ENCODE data around the gene KCNH5.

The KCNH5 gene

GRCh38 chr14:62994096-62994495 lies 51.2 kb downstream of the KCNH5 start:
- no peak for TF ChIP-seq CTCF (IDR thresholded peaks at IDR 0.05)

- no peak for TF ChIP-seq CTCF (IDR thresholded peaks at IDR 0.05)
Measured at GRCh38 chr14:62988967-62989366, 56.3 kb downstream of the KCNH5 start.

- no peak for TF ChIP-seq CTCF (IDR thresholded peaks at IDR 0.05)
Measured at GRCh38 chr14:62983821-62984220, 61.4 kb downstream of the KCNH5 start.

- TF ChIP-seq CTCF (IDR thresholded peaks at IDR 0.05): no peak
Measured at GRCh38 chr14:62980693-62981092, 64.6 kb downstream of the KCNH5 start.

GRCh38 chr14:62957562-62957961 lies 87.7 kb downstream of the KCNH5 start:
- TF ChIP-seq CTCF (IDR thresholded peaks at IDR 0.05): no peak

GRCh38 chr14:62956413-62956812 lies 88.8 kb downstream of the KCNH5 start:
- TF ChIP-seq CTCF (IDR thresholded peaks at IDR 0.05): no peak

GRCh38 chr14:62954165-62954564 lies 91.1 kb downstream of the KCNH5 start:
- no peak for TF ChIP-seq CTCF (IDR thresholded peaks at IDR 0.05)

GRCh38 chr14:62952226-62952625 lies 93.0 kb downstream of the KCNH5 start:
- TF ChIP-seq CTCF (IDR thresholded peaks at IDR 0.05): no peak
